Right lung (tissue), 5 donors: ENCODE measurements around the gene NR2C2. TPM values are rescaled to one million over a fixed set of nuclear protein-coding genes. Genes with fewer than 3 reads are reported as not detected.

ENCODE experiments used
- DNase-seq, 2 donors: peaks; one replicate each; pipeline ENCODE4 v3.0.0-alpha.2; 2013
- polyA plus RNA-seq, 5 donors: library from polyadenylated mRNA; unstranded; fragments of 120-200 nt; gene quantifications; one replicate each; pipeline versions ENCODE4 v1.2.1 to v1.2.3, GENCODE V29; 2013; ENCODE audit warnings: inconsistent platforms in 1 of 5, low replicate concordance in 1 of 5; ENCODE audit not compliant: insufficient read length in 5 of 5, insufficient read depth in 1 of 5

Gene NR2C2
- polyA plus RNA-seq, 5 donors, result 43.0 to 62.0 (median 55.4) TPM

- no peak for DNase-seq
Measured at GRCh38 chr3:14920536-14920935, 26.8 kb upstream of the NR2C2 start.

DNA sequence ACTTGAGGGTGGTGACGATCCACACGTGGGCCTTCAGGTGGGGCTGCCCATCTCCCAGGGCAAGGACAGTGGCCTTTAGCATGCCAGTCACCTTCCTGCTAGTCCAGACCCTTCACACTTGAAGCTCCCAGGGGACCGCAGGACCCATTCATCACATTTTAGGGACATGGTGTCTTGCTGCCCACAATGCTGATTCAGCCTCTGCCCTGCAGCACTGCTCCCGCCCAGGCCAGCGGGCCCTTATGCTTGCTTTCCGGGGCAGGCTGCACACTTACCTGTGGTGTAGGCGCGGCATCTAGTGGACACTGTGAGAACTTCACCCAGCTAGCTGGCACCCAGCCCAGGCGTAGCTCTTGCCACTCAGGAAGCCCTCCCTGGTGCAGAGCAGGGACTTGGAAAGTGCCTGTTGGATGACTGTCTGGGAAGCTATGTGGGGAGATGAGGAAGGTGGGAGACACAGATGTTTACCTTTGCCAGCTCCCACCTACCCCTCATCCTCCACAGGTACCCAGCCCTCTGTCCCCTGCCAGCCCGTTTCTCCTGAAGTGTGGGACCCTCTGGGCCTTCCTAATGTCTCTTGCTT lies 26.3 kb upstream of the NR2C2 start:
- peak; percentile 86 to 91 for DNase-seq

DNA sequence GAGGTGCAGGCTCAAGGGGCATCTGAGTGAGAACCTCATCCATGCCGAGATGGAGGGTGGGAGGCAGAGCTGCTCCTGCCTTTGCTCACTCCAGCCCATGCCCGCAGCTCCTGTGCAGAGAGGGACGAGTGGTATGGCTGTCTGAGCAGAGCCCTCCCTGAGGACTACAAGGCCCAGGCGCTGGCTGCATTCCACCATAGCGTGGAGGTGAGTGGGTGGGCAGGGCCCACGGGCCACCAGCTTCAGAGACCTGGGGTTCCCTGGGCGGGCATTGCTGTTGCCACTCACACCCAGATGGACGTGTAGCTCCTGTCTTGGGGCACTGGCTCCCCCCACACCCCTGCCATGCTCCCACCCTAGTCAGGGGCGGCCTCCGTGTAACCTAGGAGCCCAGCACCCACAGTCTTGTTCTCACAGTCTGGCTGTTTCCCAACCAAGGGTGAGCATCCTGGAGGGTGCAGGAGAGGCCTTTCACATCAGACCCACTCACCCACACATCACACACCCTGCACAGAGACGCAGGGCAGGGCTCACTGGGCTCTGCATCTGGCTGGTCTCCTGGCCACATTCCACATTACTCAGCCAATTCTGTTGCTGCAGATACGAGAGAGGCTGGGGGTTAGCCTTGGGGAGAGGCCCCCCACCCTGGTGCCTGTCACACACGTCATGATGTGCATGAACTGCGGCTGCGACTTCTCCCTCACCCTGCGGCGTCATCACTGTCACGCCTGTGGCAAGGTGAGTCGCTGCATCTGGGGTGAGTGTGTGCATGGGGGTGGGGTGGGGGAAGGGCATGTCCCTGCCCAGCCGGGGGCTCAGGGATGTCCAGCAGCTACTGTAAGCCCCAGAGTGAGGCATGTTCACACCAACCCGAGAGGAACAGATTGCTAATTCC lies 25.3 kb upstream of the NR2C2 start:
- no peak for DNase-seq

- no peak for DNase-seq
Measured at GRCh38 chr3:14922863-14923262, 24.5 kb upstream of the NR2C2 start.

DNA sequence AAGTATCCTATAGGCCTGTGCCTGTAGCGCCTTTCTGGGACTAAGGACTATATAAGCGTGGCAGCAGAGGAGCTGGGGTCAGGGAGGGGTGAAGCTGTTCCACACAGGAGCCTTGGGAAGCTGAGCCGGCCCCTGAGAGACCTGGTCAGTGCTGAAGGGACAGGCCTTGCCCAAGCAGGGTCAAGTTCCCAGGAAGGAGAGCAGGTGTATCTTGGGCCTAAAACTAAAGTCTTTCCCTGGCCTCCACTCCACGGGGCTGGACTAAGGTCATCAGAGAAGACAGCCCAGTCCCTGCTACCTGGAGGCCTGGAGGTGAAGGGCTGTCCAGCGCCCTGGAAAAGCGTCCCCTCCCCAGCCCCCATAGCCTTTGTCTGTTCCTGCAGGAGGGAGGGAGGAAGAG lies 23.9 kb upstream of the NR2C2 start:
- DNase-seq, result no peak

- peak in 1 of 2 donors; percentile 46 for DNase-seq
Measured at GRCh38 chr3:14925729-14926591, 21.4 kb upstream of the NR2C2 start.

DNA sequence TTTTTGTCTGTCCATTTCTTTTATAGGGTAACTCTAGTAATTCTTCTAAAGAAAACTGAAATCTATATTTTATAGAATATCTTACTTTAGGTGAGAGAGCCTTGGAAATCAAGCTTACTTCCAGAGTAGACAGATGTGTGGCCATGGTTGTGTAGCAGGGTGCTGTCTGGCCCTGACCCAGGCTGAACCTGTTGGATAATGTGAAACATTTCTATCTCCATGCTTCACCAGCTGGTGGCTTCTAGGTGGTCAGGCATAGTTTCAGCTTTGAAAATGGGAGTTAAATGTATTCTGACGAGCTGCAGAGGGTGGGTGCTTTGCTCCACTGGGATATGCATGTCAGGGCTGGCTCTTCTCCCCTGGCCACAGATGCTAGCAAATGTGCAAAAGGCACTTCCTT lies 20.8 kb upstream of the NR2C2 start:
- no peak for DNase-seq

GRCh38 chr3:14927308-14927707 lies 20.1 kb upstream of the NR2C2 start:
- DNase-seq, result no peak

- no peak for DNase-seq
Measured at GRCh38 chr3:14929310-14930074, 17.9 kb upstream of the NR2C2 start.

DNA sequence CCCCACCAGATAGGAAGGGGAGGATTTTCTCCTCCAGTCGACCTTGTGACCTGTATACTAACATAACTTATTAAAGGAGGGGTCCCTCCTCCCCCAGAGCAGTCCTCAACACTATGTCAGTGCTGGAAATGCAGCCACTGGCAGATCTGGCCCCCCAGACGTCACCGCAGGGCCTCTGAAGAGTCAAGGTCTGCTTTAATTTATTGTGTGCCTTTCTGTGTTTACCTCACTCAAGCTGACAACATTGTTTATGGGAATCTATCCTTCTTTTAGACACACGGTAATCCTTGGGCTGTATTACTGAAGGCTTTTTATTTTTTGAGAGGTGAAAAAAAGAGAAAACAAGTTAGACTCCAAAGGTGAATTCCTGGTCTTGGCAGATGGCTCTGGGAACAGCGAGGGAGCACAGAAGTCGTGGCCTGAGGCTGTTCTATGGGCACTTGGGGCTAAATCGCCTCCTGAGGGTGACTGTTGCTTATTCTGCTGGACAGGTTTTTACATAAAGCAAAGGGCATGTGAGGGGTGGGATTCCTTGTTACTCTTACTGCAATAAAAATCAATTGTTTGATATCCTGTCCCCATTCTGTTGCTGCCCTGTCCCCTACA lies 13.5 kb upstream of the NR2C2 start:
- DNase-seq, result no peak

DNA sequence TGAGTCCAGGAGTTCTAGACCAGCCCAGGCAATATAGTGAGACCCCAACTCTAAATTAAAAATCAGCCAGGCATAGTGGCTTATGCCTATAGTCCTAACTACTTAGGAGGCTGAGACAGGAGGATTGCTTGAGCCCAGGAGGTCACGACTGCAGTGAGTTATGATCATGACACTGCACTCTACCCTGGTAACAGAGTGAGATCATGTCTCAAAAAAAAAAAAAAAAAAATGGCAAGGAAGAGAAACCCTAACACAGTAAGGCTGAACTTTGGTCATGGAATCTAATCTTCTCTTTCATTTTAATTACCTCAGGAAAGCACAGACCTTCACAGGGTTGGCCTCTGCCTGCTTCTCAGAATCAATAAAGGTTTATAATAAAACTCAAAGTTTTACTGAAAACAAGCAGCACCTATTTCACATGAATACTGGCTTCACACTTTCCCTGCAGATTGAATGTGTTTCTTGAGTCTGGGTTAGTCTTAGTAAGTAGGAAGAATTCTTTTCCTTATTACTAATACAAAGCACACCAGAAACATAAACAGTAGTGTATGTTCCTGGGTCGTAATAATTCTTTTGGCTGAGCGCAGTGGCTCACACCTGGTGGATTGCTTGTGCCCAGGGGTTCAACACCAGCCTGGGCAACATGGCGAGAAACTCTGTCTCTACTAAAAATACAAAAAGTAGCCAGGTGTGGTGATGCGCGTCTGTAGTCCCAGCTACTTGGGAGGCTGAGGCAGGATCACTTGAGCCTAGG lies 11.6 kb upstream of the NR2C2 start:
- DNase-seq, result no peak

GRCh38 chr3:14938954-14939353 lies 8.4 kb upstream of the NR2C2 start:
- no peak for DNase-seq

- no peak for DNase-seq
Measured at GRCh38 chr3:14941871-14942270, 5.5 kb upstream of the NR2C2 start.

- DNase-seq, result no peak
Measured at GRCh38 chr3:14943042-14943441, 4.3 kb upstream of the NR2C2 start.

DNA sequence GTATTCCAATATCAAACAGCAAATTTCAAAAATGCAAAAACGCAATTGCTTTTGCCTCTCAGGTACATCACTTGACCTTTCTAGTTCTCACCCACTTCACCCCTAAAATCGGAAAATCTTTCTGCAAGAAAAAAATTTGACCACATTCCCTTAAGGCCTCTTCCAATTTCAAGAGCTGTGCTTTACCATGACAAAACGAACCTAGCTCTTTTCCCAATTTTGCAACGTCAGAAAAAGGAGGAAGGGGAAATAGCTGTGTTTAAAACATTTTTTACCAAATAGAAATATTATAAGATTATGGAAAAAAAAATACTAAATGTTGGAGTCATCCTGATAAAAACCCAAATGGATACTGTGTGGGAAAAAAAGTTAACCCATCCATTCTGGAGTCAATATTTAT lies 1.1 kb upstream of the NR2C2 start:
- no peak for DNase-seq

DNA sequence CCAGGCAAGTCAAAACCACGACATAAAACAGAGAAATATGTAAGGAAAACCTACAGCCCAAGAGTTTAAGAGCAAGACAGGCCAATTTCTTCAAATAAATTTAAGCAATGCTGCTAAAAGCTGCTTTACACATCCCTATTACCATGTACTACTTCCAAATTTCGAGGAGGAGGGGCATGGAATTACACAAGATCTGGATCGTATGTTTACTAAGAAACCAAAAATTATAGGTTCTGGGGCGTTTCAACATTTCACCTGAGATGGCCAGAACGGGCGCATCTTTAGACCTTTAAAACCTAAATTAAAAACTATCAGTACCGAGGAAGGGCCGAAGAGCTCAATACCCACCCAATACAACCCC lies 664 bp upstream of the NR2C2 start:
- no peak for DNase-seq

DNA sequence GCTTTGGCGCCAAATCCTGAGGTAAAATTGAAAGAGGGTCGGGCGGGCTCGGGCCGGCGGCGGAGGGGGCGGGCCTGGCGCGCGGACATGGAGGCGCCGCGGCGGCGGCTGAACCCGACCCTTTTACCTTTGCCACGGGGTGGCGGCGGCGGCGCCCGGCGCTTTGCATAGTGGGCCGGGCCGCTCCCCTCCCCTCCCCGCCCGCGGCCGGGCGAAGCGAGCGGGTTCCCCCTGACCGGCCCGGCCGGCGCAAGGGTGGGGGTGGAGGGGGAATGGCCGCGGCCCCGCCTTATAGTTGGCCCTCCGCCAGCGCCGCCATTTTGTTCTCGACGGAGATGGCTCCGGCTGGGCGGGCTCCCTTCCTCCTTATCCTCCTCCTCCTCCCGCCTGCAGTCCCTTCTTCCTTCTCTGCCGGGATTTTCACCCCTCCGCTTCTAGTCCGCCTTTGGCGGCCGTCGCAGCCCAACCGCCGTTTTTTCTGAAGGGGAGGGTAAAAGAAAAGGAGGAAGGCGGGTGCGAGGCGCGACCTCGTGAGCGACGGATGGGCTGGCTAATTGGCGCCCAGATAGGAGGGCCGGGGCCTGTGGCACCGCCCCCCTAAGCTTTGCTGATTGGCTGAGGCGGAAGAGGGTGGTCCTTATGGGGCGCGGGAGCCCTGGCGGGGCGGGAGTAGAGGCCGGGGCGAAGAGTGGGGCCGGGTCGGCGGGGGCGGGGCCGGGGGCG lies 664 bp downstream of the NR2C2 start:
- DNase-seq, result peak; percentile 99

DNA sequence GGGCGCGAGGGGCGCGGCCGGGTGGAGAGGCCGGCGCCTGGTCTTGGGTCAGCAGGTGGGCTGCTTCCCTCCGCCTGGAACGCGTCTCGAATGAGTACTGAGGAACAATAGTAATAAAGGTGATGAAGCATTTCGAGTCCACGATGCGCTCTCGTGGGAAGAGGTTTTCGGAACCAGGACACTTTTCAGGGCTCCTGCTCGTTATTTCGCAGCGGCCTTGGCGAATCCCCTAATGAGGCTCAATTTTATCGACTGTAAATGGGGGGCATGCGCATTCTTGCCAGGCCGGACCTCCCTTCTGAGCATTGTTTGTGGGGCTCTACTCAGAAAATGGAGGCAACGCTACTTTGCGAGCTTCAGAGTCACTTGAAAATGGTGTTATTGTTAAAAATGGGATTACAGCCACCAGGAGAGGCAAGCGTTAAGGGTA lies 1.2 kb downstream of the NR2C2 start:
- no peak for DNase-seq

- DNase-seq, result no peak
Measured at GRCh38 chr3:14949126-14949525, 1.7 kb downstream of the NR2C2 start.

DNA sequence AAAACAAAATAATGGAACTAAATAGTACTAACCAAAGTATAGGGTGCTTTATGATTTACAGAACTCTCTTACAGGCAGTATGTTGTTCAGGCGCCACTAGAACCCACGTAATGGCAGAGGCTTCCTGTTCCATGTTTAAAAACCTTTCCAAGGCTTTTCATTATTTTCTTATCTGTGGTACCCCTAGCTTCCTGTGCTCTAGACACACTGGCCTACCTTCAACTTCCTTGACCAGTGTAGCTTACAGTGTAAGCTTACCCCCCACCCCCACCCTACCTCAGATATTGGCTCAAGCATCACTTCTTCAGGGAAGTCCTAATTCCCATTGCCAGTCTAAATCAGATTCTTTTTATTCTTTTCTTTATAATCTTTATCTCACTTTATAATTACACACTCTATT lies 2.9 kb downstream of the NR2C2 start:
- no peak for DNase-seq
